T47D (cell line): ENCODE measurements around the gene CELA2B.
"Not testable (repeated sequence)": the region's sequence is repeated elsewhere in the genome, so short reads cannot be mapped to it uniquely, and the experiment has no call there.

Source experiments
- DNase-seq, 2 experiments: peaks; one replicate each; pipeline versions ENCODE4 v3.0.0 to v3.0.0-alpha.2; 2011 to 2012; ENCODE audit warnings: low read depth in 1 of 2, low spot score in 1 of 2
- JUND ChIP-seq: IDR thresholded peaks from 2 replicates; pipeline ENCODE4 v1.6.1; 2012; ENCODE audit warnings: low read depth
- in situ Hi-C: cut with HindIII; loops from 2 replicates; pipeline ENCODE4 v1.10.0; 2016; ENCODE audit warnings: low sequenced_read_pairs, low pct_unique_long_range_greater_than_20kb

CELA2B gene

GRCh38 chr1:15483971-15484370 lies 8.1 kb downstream of the CELA2B start:
- no peak for TF ChIP-seq JUND
- DNase-seq = no peak
- in situ Hi-C loops = no loop called here

GRCh38 chr1:15484443-15484842 lies 8.5 kb downstream of the CELA2B start:
- in situ Hi-C loops, DNase-seq: not testable (repeated sequence)

- no peak for DNase-seq
- in situ Hi-C loops = no loop called here
Measured at GRCh38 chr1:15485636-15486035, 9.7 kb downstream of the CELA2B start.

GRCh38 chr1:15486844-15487610 lies 11.1 kb downstream of the CELA2B start:
- in situ Hi-C loops, DNase-seq: not testable (repeated sequence)

More at GRCh38 chr1:15485636-15486035, 9.7 kb downstream of the CELA2B start:
- no peak for TF ChIP-seq JUND

GRCh38 chr1:15488371-15488770 lies 12.5 kb downstream of the CELA2B start:
- TF ChIP-seq JUND = no peak

GRCh38 chr1:15489052-15489736 lies 13.3 kb downstream of the CELA2B start:
- in situ Hi-C loops = no loop called here
- no peak for TF ChIP-seq JUND
- no peak for DNase-seq

More at GRCh38 chr1:15488371-15488770, 12.5 kb downstream of the CELA2B start:
- in situ Hi-C loops = no loop called here
- no peak for DNase-seq

- in situ Hi-C loops, DNase-seq: not testable (repeated sequence)
Measured at GRCh38 chr1:15491010-15491409, 15.1 kb downstream of the CELA2B start.

- no peak for DNase-seq
- in situ Hi-C loops = no loop called here
- no peak for TF ChIP-seq JUND
Measured at GRCh38 chr1:15492596-15492995, 16.7 kb downstream of the CELA2B start.

GRCh38 chr1:15493869-15494390 lies 18.0 kb downstream of the CELA2B start:
- in situ Hi-C loops = no loop called here
- no peak for DNase-seq
- TF ChIP-seq JUND = no peak

GRCh38 chr1:15500184-15501178 lies 24.6 kb downstream of the CELA2B start:
- TF ChIP-seq JUND = no peak
- DNase-seq = no peak
- in situ Hi-C loops = no loop called here

- no peak for TF ChIP-seq JUND
- in situ Hi-C loops = no loop called here
- peak; percentile 54 to 59 for DNase-seq
Measured at GRCh38 chr1:15501208-15502032, 25.5 kb downstream of the CELA2B start.
